ENCODE measurements around the gene ZNF576.
A peak's percentile ranks its signal among the peaks of the same experiment; 100 is the strongest.
"Not testable (repeated sequence)": the region's sequence is repeated elsewhere in the genome, so short reads cannot be mapped to it uniquely, and the experiment has no call there.

Gene ZNF576

DNA sequence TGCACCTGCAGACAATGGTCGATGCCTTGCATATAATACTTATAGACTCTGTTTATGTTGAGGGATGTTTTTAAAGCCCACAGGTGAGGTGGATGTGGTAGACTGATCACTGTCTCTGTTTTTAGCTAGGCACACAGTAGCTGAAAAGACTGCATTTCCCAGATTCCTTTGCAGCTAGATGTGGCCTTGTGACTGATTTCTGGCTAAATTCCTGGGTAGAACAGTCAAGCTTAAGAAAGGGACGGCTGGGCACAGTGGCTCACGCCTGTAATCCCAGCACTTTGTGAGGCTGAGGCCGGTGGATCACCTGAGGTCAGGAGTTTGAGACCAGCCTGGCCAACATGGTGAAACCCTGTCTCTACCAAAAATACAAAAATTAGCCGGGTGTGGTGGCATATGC, 3.9 kb downstream of the ZNF576 start:
- DNase-seq: not testable (repeated sequence)

DNA sequence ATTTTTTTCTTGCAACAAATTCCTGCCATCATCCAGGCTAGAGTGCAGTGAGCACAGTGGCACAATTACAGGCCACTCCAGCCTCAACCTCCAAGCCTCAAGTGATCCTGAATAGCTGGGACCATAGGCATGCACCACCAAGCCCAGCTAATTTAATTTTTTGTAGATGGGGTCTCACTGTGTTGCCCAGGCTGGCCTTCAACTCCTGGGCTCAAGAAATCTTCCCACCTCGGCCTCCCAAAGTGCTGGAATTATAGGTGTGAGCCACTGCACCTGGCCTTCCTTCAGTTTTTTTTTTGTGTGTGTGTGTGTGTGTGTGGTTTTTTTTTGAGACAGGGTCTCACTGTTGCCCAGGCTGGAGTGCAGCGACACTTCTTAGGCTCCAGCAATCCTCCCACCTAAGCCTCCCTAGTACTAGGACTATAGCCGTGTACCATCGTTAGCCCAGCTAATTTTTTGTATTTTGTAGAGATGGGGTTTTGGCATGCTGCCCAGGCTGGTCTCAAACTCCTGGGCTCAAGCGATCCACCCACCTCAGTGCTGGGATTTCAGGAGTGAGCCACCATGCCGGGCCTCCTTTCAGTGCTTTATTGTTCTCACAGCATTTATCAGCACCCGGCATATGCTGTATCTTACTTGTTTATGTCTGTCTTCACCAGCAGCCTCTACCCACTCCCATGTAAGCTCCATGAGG, 9.6 kb downstream of the ZNF576 start:
- no peak for DNase-seq

DNA sequence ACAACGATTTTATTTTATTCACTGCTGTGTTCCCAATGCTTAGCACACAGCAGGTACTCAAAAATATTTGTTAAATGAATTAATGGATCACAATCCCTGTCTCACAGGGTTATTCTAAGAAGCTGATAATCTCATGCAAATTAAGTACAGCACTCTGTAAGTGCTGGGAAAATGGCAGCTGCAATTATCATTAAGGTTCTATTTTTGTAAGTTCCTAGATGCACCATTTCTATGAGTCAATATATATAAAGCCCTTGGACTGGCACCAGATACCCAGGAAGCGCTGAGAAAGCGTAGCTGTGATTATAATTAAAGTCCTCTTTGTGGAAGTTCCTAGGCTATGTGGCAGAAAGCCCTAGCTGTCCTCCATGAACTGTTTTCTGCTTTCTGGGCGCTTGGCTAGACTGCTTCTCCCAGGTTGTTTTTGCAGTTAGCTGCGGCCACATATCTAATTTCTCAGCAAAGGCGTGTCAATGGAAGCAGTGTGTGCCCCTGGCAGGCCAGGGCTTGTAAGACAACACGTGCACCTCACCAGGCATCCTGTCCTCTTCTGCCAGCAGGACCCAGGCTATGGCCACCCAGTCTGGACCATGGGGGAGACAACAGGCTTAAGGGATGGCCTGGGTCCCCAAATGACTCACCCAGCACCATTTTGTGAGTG, 10.3 kb downstream of the ZNF576 start:
- no peak for DNase-seq

DNA sequence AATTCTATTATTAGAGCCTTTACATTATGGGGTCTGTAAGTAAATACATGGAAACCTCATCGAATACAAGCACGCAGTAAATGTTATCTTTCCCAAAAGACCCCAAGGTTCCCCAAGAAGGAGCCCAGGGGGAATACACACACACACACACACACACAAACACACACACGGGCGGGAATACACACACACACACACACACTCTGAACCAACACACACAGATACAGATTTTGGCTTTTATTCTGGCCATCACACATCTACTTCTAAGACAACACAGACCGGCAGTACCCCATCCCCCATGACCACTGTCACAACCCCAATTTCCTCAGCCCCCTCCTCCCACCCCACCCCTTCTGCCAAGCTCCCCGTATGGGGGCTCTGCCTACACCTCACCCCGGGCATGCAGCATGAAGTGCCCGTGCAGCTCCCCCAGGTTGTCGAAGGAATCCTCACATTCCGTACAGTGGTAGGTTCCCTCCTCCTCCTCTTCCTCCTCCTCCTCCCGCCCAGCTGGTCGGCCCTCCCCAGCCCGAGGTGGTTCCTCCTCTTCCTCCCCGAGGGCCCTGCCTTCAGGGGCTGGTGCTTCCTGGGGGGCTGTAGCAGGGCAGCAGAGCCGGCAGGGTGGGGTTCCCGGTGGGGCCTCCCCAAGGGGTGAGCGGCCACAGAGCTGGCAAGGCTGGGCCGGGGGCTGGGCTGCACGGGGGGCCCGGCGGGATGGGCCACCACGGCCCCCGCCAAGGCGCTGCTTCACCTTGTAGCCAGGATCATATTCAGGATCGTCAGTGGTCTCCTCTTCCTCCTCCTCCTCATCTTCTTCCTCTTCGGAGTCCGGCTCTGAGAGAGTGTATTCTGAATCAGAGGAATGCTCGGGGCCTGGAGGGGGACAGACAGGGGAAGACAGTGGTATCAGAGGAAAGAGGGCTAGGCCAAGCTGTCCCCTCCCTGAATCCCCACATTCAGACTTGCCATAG, 11.1 kb downstream of the ZNF576 start:
- no peak for DNase-seq

DNA sequence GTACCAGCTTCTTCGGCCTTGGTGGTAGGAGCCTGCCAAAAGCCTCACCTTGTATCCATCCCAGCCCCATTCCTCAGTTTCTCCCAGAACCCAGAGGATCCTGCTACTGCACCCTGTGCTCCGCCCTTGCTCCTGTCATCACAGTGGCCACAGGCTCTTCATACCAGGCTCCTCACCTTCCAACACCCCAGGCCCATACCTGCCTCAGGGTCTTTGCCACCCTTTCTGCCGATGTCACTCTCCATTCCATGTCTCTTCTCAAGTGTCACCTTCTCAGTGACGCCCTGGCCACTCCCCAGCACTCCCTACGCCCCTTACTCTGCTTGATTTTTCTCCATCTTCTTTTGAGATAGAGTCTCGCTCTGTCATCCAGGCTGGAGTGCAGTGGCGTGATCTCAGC, 13.5 kb downstream of the ZNF576 start:
- DNase-seq: no peak

DNA sequence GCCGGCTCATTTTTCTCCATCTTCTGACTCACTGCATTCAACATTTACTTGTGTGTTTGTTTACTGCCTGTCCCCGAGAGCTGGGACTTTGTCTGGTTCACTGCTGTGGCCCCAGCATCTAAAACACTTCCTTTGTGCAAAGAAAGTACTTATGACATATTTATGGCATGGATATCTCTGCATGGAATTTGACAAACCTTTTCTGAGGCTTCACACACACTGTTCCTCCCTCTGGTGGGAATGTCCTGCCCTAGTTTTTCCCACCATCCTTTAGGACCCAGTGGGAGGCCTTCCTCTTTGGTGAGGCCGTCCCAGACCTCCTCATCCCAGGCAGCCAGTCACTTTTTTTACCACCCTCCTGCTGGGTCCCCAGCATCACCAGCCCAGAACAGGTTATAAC, 14.1 kb downstream of the ZNF576 start:
- no peak for DNase-seq

DNA sequence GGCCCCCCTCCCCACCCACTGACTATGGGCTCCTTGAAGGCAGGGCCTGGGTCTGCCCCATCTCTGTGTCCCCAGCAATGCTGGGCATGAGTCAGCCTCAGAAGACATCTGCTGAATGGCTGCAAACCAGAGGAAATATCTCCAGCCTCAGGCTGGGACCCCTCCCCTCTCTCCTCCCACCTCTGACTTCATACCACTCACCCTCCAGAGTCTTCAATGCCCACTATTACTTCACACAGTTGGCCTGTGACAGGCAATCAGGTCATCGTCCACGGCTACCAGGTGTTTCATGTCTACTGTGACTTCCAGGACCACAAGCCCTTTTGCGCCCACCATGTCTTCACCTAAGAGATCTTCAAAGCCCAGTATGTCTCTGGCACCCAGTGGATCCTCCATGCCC, 15.4 kb downstream of the ZNF576 start, which contains the start of gene SRRM5:
TSS of gene SRRM5 (plus strand) at position 301 of the 400 bp plus-strand sequence. CDS start at position 335, 34 bp downstream.
- DNase-seq: no peak

DNA sequence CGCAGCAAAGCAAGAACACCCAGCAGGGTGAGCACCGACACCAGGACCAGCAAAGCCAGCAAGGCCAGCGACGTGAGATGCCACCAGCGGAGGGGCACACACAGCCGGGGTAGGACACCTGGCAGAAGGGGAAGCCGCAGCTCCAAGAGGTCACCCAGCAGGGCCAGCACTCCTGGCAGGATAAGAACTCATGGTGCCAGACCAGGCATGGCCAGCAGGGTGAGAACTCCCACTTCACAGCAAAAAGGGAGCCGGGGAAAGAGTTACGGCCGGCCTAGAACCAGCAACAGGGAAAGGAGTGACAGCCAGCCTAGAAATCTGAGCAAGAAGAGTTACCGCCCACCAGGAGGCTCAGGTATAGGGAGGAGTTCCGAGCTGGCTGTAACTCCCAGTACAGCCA, 16.0 kb downstream of the ZNF576 start:
- DNase-seq: no peak

DNA sequence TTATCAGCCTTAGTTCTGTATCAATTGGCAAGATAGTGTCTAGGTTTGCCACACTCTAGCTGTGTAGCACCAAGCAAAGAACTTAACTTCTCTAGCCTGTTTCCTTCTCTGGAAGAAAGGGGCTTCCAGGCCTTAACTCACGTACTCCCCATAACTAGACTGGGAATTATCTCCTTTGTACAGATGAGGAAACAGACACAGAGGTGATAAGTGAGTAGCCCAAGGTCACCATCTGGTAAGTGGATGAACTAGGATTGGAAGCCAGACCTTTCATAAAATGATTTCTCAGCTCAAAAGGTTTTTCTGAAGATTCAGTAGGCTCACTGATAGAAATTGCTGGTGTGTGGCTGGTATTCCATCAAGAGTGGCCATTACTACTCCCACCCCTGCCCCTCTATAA, 19.9 kb downstream of the ZNF576 start:
- no peak for DNase-seq

DNA sequence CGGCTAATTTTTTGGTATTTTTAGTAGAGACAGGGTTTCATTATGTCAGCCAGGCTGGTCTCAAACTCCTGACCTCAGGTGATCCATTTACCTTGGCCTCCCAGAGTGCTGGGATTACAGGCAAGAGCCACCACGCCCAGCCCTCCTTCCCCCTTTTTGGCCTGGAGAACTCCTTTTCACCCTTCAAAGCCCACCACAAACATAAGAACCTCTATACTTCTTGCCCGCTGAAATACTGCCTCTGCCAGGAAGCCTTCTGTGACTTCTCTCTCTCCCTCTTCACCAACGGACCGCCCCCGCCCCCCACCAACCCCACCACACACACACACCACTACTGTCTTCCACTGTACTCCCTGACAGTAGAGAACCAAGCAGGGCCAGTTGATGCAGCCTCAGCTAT, 20.6 kb downstream of the ZNF576 start:
- DNase-seq: no peak

DNA sequence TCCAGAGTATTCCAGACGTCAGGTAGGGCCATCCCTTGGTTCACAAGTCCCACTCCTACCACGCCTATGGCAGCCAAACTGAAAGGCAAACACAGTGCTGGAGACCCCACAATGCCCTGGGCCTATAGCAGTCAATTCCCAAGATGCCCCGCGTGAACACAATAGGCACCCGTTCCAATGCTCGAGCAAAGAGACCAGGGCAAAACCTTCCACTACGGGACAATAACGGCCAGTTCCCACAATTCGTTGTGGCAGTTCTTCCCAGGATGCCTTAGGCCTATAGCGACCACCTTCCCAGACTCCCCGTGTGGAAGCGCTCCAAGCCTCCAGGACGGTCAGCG, 22.5 kb downstream of the ZNF576 start:
- DNase-seq: peak; percentile 74

DNA sequence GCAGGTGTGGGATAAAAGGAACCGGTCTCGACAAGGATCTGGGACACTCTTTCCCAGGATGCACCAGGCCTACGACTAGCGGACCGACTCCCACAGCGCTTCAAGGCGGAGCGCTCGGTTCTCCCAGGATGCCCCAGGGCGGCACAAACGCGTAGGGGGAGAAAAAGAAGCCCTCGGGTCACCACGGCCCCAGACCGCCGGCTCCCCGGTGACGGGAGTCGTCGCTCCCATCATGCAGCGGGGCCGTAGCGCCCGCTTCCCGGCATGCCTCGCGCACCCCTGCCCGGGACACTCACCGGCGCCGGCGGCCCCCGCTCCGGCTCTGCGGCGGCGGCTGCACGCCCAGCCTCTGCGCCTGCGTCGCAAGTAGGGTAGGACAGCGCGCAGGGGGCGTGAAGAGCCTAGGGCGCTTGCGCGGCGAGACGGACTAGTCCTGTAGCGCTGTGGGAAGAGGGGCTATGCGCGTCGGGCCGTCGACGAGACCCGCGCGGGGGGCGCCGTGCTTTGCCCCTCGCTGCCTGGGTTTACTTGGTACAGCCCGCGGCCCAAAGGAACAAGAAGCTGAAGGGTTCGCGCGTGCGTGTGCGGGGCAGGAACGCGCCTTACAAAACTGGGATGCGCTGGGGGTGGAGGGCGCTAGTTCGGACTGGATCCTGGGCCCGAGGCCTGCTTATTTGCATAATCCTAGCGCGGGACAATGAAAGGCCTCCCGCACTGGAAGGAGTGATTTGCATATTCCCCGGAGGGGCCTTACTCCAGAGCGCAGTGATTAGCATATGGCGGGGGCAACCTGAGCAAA, 23.1 kb downstream of the ZNF576 start, which contains the start of gene ZNF428:
TSS of gene ZNF428 (minus strand) at position 368 of the 799 bp plus-strand sequence. CDS start 5,325 bp downstream, outside the sequence.
- DNase-seq: peak; percentile 88

DNA sequence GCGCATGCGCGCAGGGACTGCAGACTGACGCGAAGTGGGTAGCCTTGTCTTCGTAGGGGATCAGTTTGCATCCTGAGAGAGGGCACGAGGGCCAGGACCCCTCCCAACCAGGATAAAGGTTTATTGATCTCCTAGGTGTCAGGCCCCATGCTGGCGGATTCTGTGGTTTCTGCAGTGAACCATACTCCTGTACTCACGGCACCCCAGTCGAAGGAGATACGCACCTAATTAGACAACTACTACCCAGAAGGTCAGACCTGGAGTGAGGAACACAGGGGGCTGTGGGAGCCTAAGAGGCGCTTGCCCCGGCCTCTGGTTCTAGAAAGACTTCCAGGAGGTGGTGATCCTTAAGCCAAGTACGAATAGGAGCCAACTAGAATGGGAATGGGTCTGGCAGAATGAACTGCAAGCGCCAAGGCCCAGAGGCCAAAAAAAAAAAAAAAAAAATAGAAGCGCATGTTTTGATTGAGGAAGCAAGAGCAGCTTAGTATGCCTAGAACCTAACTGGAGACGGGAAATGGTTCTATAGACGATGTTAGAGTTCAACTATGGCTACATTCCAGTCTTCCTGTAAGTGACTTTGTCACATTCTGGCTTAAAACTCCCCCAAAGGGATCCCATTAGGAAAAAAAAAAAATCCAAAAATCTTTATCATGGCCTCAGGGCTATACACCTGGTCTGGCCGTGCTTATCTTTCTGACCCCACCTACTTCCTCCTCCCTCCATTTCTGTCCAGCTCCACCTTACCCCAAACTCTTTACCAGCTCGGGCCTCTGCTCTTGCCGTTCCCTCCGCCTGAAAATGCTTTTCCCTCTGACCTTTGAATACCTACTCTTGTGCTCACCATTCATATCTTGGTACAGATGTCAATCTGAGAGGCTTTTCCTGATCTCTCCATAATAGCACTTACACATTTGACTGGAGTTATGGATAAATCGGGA, 23.9 kb downstream of the ZNF576 start:
- DNase-seq: no peak

DNA sequence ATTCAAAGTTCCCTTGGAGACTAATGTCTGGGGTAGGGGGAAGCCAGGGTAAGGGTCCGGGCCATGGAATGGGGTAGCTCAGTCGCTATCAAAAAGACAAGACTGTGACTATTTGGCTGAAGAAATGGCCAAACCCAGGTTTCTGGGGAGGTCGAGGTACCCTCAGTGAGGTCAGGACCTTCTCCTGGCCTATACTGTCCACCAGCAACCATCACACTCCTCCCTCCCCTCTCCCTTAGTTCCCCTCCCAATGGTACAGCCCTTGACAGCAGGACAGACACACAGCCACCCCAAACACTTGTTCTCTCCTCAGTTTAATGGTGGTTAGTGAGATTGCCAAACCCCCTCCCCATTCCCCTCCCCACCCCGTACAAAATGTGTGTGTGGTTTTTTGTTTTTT, 25.7 kb downstream of the ZNF576 start:
- DNase-seq: no peak

DNA sequence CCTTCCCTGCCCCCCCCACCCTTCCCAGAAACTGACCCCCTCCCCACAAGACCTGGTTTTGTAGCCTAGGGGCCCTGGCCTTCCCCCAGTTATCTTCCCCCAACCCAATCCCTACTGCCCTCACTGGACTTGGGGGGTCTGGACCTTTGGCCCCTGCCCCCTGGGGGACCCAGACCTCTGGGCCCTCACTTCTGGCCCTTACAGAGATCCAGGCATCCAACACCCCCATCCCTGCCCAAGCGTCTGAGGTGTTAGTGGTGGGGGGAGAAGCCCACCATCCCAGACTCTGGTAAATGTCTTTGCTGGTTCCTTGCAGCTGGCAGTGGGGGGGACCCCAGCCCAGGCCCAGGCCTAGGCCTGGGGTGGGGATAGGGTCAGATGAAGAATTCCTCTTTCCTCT, 26.6 kb downstream of the ZNF576 start:
- no peak for DNase-seq

DNA sequence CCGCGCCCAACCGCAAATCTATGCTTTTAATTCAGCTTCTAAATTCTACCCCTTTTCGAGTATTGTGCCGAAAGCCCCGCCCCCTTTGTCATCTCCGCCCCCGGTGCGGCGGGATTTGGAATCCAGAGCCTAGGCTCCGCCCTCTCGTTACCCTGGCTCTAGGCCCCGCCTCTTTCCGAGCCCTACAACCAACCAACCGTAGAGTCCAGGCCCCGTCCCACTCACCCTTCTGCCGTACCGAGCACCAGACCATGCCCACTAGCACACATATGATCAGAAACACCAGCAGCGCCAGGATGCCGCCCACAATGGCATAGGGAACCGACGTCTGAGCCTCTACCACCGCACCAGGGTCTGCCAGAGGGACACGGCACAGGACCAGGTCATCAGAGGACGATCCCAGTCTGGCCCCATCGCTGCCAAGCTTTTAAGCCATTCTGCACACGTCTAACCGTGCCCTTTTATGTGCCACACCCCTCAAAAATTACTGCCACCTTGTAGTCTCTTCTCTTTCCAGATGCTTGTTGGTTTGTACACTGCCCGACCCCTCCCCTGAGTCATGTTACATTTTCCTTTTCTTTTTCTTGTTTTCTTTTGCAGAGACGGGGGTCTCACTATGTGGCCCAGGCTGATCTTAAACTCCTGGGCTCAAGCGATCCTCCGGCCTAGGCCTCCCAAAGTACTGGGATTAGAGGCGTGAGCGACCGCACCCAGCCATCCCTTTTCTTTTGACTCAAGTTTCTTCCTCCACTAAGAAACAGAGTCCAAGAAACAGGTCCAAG, 27.7 kb downstream of the ZNF576 start:
- no peak for DNase-seq

DNA sequence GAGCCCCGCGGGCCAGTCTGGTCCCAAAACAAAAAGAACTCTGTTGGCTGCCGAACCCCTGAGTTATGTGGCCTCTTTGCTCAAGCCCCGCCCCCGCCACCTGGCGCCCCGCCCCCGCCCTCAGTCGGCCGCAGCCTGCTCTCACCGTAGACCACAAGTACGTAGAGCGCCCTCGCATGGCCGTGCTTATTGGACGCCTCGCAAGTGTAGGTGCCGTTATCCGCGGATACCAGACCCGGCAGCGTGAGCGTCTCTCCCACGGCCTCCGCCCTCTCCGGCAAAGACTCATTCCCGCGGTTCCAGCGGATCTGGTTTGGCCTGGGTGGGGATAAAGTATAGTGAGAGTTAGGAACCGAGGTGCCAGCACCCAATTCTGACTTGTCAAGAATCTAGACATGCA, 28.5 kb downstream of the ZNF576 start:
- DNase-seq: no peak

DNA sequence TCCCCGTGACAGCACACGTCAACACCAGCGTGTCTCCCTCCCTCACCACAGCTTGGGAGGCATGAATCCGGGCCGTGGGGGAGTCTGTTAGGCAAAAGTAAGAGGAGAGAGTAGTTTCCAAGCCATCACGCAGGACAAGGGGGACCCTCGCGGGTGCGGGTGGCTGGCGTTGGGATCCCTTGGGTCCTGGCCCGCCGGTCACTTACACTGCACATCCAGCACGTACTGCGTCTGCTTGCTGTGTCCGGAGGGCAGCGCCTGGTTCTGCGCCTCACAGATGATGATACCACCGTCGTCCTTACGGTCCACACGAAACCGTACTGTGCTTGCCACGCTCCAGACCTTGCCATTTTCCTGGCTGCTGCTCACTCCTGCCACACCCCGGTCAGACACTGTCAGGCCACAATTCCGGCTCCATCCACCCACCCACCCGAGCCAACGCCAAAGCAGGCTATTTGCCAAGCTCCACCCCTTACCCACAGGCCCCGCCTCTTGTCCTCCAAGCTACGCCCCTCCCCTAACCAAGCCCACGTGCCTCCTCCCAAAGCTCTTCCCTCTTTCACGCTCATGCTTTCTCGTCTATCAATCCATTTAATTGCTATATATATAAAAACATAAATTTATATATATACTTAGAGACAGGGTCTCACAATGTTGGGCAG, 29.7 kb downstream of the ZNF576 start:
- no peak for DNase-seq

DNA sequence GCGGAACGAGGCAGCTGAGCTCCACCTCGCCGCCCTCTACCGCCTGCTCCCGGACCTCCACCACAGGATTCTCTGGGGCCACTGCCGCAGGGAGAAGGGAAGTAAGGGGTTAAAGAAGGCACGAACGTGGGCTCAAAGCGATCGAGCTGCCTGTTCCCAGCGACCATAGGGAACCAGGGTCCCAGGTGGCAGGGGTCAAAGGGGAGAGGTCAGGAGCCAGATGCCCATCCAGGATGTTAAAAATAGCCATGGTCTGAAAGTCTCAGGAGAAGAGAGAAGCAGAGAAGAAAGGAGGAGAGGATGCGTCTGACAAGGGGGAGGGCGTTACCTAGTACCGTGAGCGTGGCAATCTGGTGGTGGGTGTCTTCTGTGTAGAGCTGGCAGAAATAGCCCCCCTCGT, 30.4 kb downstream of the ZNF576 start:
- DNase-seq: no peak
